HS-5 (cell line): Measurements from ENCODE around the gene FAM209A.
"Not testable (repeated sequence)": the region's sequence is repeated elsewhere in the genome, so short reads cannot be mapped to it uniquely, and the experiment has no call there.

Experiments used
- DNase-seq: peaks from one replicate; pipeline ENCODE4 v3.0.0-alpha.2; 2012; ENCODE audit warnings: low read depth

The FAM209A gene

GRCh38 chr20:56540415-56540814 lies 15.9 kb downstream of the FAM209A start:
- DNase-seq, result no peak

- DNase-seq, result no peak
These were observed 18.0 kb downstream of the FAM209A start for GRCh38 chr20:56542489-56543030.

GRCh38 chr20:56551571-56551970 lies 27.0 kb downstream of the FAM209A start:
- DNase-seq, result no peak

- DNase-seq, result no peak
These were observed 28.5 kb downstream of the FAM209A start for GRCh38 chr20:56552911-56553629.

- peak; percentile 88 for DNase-seq
These were observed 30.3 kb downstream of the FAM209A start for GRCh38 chr20:56554869-56555268.

- DNase-seq, result no peak
These were observed 34.4 kb downstream of the FAM209A start for GRCh38 chr20:56558968-56559367.

GRCh38 chr20:56564526-56564925 lies 40.0 kb downstream of the FAM209A start:
- DNase-seq, result not testable (repeated sequence)

- DNase-seq, result no peak
These were observed 41.0 kb downstream of the FAM209A start for GRCh38 chr20:56565511-56565910.

GRCh38 chr20:56566621-56567020 lies 42.1 kb downstream of the FAM209A start:
- DNase-seq, result no peak

- no peak for DNase-seq
These were observed 46.3 kb downstream of the FAM209A start for GRCh38 chr20:56570832-56571231.

- no peak for DNase-seq
These were observed 47.6 kb downstream of the FAM209A start for GRCh38 chr20:56572172-56572571.

- DNase-seq, result no peak
These were observed 49.4 kb downstream of the FAM209A start for GRCh38 chr20:56573986-56574385.

- no peak for DNase-seq
These were observed 50.1 kb downstream of the FAM209A start for GRCh38 chr20:56574531-56575142.

GRCh38 chr20:56575157-56575556 lies 50.6 kb downstream of the FAM209A start:
- DNase-seq, result no peak
